HEK293 (cell line): ENCODE results near the gene MED25.

Experiments
- GLIS1 ChIP-seq: fragments of 450-650 bp; formaldehyde crosslinking; IDR thresholded peaks from 2 replicates; pipeline ENCODE4 v1.5.1; 2016; ENCODE audit warnings: missing biosample characterization, missing genetic modification characterization
- HIC1 ChIP-seq: fragments of 450-650 bp; formaldehyde crosslinking; IDR thresholded peaks from 2 replicates; pipeline ENCODE4 v1.5.1; 2016; ENCODE audit warnings: missing biosample characterization, missing genetic modification characterization
- HOXD13 ChIP-seq: sonication (generic); formaldehyde crosslinking; IDR thresholded peaks from 2 replicates; pipeline ENCODE4 v1.8.0; 2022; ENCODE audit warnings: missing genetic modification reagents, borderline replicate concordance
- IKZF3 ChIP-seq: fragments of 450-650 bp; IDR thresholded peaks from 2 replicates; pipeline ENCODE4 v1.5.0; 2018; ENCODE audit warnings: missing biosample characterization, mild to moderate bottlenecking, missing genetic modification characterization, moderate library complexity
- SETDB1 ChIP-seq: IDR thresholded peaks from one replicate; pipeline ENCODE4 v1.6.1; 2017; ENCODE audit warnings: mild to moderate bottlenecking, low read length, moderate library complexity, mixed read lengths; ENCODE audit not compliant: insufficient read length
- SP3 ChIP-seq: fragments of 450-650 bp; formaldehyde crosslinking; IDR thresholded peaks from 2 replicates; pipeline ENCODE4 v1.5.1; 2016; ENCODE audit warnings: missing biosample characterization, missing genetic modification characterization
- YY1 ChIP-seq: fragments of 450-650 bp; formaldehyde crosslinking; IDR thresholded peaks from 2 replicates; pipeline ENCODE4 v1.5.1; 2018; ENCODE audit warnings: missing biosample characterization, missing genetic modification characterization
- ZFHX2 ChIP-seq: fragments of 450-650 bp; formaldehyde crosslinking; conservative IDR thresholded peaks from 2 replicates; pipeline ENCODE4 v1.5.1; 2016; ENCODE audit warnings: missing biosample characterization, missing genetic modification characterization
- ZNF114 ChIP-seq: fragments of 450-650 bp; formaldehyde crosslinking; IDR thresholded peaks from 2 replicates; pipeline ENCODE4 v1.5.0; 2017; ENCODE audit warnings: missing biosample characterization, missing genetic modification characterization
- ZNF202 ChIP-seq: fragments of 450-650 bp; formaldehyde crosslinking; IDR thresholded peaks from 2 replicates; pipeline ENCODE4 v1.5.1; 2016; ENCODE audit warnings: missing biosample characterization, missing genetic modification characterization, borderline replicate concordance
- ZNF211 ChIP-seq: fragments of 450-650 bp; formaldehyde crosslinking; IDR thresholded peaks from 2 replicates; pipeline ENCODE4 v1.5.1; 2016; ENCODE audit warnings: low read depth, missing biosample characterization, missing genetic modification characterization
- ZNF221 ChIP-seq: fragments of 450-650 bp; formaldehyde crosslinking; IDR thresholded peaks from 2 replicates; pipeline ENCODE4 v1.5.1; 2017; ENCODE audit warnings: missing biosample characterization, missing genetic modification characterization, borderline replicate concordance
- ZNF24 ChIP-seq: fragments of 450-650 bp; formaldehyde crosslinking; IDR thresholded peaks from 2 replicates; pipeline ENCODE4 v1.5.1; 2016; ENCODE audit warnings: missing biosample characterization, missing genetic modification characterization
- ZNF292 ChIP-seq: fragments of 450-650 bp; formaldehyde crosslinking; IDR thresholded peaks from 2 replicates; pipeline ENCODE4 v1.5.1; 2016; ENCODE audit warnings: low read depth, missing biosample characterization, missing genetic modification characterization, borderline replicate concordance
- ZNF311 ChIP-seq: fragments of 450-650 bp; formaldehyde crosslinking; IDR thresholded peaks from 2 replicates; pipeline ENCODE4 v1.5.1; 2017; ENCODE audit warnings: missing biosample characterization, missing genetic modification characterization, borderline replicate concordance
- ZNF354C ChIP-seq: fragments of 450-650 bp; formaldehyde crosslinking; IDR thresholded peaks from 2 replicates; pipeline ENCODE4 v1.5.1; 2016; ENCODE audit warnings: missing biosample characterization, missing genetic modification characterization, low read depth, borderline replicate concordance
- ZNF362 ChIP-seq: fragments of 450-650 bp; formaldehyde crosslinking; IDR thresholded peaks from 2 replicates; pipeline ENCODE4 v1.5.1; 2016; ENCODE audit warnings: missing biosample characterization, missing genetic modification characterization
- ZNF366 ChIP-seq: fragments of 450-650 bp; formaldehyde crosslinking; conservative IDR thresholded peaks from 2 replicates; pipeline ENCODE4 v1.5.1; 2016; ENCODE audit warnings: missing biosample characterization, missing genetic modification characterization
- ZNF404 ChIP-seq: fragments of 450-650 bp; formaldehyde crosslinking; IDR thresholded peaks from 2 replicates; pipeline ENCODE4 v1.5.1; 2017; ENCODE audit warnings: missing biosample characterization, missing genetic modification characterization
- ZNF548 ChIP-seq: fragments of 450-650 bp; formaldehyde crosslinking; IDR thresholded peaks from 2 replicates; pipeline ENCODE4 v1.5.1; 2016; ENCODE audit warnings: missing biosample characterization, missing genetic modification characterization
- ZNF585B ChIP-seq: fragments of 450-650 bp; formaldehyde crosslinking; IDR thresholded peaks from 2 replicates; pipeline ENCODE4 v1.5.1; 2016; ENCODE audit warnings: missing biosample characterization, missing genetic modification characterization
- ZNF610 ChIP-seq: fragments of 450-650 bp; formaldehyde crosslinking; IDR thresholded peaks from 2 replicates; pipeline ENCODE4 v1.5.1; 2016; ENCODE audit warnings: missing biosample characterization, missing genetic modification characterization, borderline replicate concordance
- ZNF629 ChIP-seq: fragments of 450-650 bp; formaldehyde crosslinking; IDR thresholded peaks from 2 replicates; pipeline ENCODE4 v1.5.1; 2017; ENCODE audit warnings: missing biosample characterization, missing genetic modification characterization
- ZNF777 ChIP-seq: fragments of 450-650 bp; formaldehyde crosslinking; IDR thresholded peaks from 2 replicates; pipeline ENCODE4 v1.5.1; 2017; ENCODE audit warnings: missing biosample characterization, missing genetic modification characterization, borderline replicate concordance
- ZSCAN5A ChIP-seq: fragments of 450-650 bp; formaldehyde crosslinking; IDR thresholded peaks from 2 replicates; pipeline ENCODE4 v1.5.1; 2016; ENCODE audit warnings: missing biosample characterization, missing genetic modification characterization
- TF ChIP-seq, protein P1 (sequence below): fragments of 450-650 bp; formaldehyde crosslinking; IDR thresholded peaks from 2 replicates; pipeline ENCODE4 v1.5.1; 2017; ENCODE audit warnings: missing biosample characterization, missing genetic modification characterization
- TF ChIP-seq, protein P2 (sequence below): fragments of 450-650 bp; formaldehyde crosslinking; IDR thresholded peaks from 2 replicates; pipeline ENCODE4 v1.5.1; 2016; ENCODE audit warnings: missing biosample characterization, missing genetic modification characterization
- TF ChIP-seq, protein P3 (sequence below): fragments of 450-650 bp; formaldehyde crosslinking; conservative IDR thresholded peaks from 2 replicates; pipeline ENCODE4 v1.5.1; 2016; ENCODE audit warnings: low read depth, missing biosample characterization, missing genetic modification characterization
- TF ChIP-seq, protein P4 (sequence below): fragments of 450-650 bp; formaldehyde crosslinking; IDR thresholded peaks from 2 replicates; pipeline ENCODE4 v1.5.1; 2016; ENCODE audit warnings: missing biosample characterization, missing genetic modification characterization

Gene MED25

GRCh38 chr19:49876422-49877019, 58.4 kb downstream of the MED25 start (continued):
- no peak for TF ChIP-seq HIC1 (tag by site-specific recombination)
- TF ChIP-seq YY1 (tag by site-specific recombination) = peak; percentile 99
- no peak for TF ChIP-seq ZNF114
- no peak for TF ChIP-seq ZSCAN5A (tag by site-specific recombination)
- no peak for TF ChIP-seq ZNF585B
- no peak for TF ChIP-seq ZNF292 (tag by site-specific recombination)
- TF ChIP-seq, protein P1, sequence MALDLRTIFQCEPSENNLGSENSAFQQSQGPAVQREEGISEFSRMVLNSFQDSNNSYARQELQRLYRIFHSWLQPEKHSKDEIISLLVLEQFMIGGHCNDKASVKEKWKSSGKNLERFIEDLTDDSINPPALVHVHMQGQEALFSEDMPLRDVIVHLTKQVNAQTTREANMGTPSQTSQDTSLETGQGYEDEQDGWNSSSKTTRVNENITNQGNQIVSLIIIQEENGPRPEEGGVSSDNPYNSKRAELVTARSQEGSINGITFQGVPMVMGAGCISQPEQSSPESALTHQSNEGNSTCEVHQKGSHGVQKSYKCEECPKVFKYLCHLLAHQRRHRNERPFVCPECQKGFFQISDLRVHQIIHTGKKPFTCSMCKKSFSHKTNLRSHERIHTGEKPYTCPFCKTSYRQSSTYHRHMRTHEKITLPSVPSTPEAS (tag by site-specific recombination) = no peak
- TF ChIP-seq GLIS1 = no peak
- peak; percentile 95 for TF ChIP-seq SP3 (tag by site-specific recombination)
- no peak for TF ChIP-seq IKZF3 (tag by site-specific recombination)
- TF ChIP-seq ZNF24 = no peak
- TF ChIP-seq, protein P2, sequence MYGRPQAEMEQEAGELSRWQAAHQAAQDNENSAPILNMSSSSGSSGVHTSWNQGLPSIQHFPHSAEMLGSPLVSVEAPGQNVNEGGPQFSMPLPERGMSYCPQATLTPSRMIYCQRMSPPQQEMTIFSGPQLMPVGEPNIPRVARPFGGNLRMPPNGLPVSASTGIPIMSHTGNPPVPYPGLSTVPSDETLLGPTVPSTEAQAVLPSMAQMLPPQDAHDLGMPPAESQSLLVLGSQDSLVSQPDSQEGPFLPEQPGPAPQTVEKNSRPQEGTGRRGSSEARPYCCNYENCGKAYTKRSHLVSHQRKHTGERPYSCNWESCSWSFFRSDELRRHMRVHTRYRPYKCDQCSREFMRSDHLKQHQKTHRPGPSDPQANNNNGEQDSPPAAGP (tag by site-specific recombination) = peak; percentile 33; the same call in 1 of the 2 replicates
- TF ChIP-seq ZNF404 (tag by site-specific recombination) = no peak
- TF ChIP-seq ZNF211 (tag by site-specific recombination) = no peak
- TF ChIP-seq ZNF548 (tag by site-specific recombination) = no peak
- TF ChIP-seq ZNF362 (tag by site-specific recombination) = no peak
- peak; percentile 93 for TF ChIP-seq ZNF629
- no peak for TF ChIP-seq ZNF311
- TF ChIP-seq ZNF354C (tag by site-specific recombination) = no peak
- no peak for TF ChIP-seq SETDB1
- TF ChIP-seq ZNF221 = no peak
- TF ChIP-seq, protein P3, sequence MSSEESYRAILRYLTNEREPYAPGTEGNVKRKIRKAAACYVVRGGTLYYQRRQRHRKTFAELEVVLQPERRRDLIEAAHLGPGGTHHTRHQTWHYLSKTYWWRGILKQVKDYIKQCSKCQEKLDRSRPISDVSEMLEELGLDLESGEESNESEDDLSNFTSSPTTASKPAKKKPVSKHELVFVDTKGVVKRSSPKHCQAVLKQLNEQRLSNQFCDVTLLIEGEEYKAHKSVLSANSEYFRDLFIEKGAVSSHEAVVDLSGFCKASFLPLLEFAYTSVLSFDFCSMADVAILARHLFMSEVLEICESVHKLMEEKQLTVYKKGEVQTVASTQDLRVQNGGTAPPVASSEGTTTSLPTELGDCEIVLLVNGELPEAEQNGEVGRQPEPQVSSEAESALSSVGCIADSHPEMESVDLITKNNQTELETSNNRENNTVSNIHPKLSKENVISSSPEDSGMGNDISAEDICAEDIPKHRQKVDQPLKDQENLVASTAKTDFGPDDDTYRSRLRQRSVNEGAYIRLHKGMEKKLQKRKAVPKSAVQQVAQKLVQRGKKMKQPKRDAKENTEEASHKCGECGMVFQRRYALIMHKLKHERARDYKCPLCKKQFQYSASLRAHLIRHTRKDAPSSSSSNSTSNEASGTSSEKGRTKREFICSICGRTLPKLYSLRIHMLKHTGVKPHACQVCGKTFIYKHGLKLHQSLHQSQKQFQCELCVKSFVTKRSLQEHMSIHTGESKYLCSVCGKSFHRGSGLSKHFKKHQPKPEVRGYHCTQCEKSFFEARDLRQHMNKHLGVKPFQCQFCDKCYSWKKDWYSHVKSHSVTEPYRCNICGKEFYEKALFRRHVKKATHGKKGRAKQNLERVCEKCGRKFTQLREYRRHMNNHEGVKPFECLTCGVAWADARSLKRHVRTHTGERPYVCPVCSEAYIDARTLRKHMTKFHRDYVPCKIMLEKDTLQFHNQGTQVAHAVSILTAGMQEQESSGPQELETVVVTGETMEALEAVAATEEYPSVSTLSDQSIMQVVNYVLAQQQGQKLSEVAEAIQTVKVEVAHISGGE = 0 out of 2 replicates have a peak, but pooled peaks have one; percentile 53
- peak; percentile 65 for TF ChIP-seq ZFHX2
- TF ChIP-seq ZNF366 (tag by site-specific recombination) = no peak
- TF ChIP-seq ZNF777 (tag by site-specific recombination) = no peak
- no peak for TF ChIP-seq ZNF610
- TF ChIP-seq ZNF202 (tag by site-specific recombination) = no peak
- no peak for TF ChIP-seq HOXD13 (CRISPR knock-in tag)
- TF ChIP-seq, protein P4, sequence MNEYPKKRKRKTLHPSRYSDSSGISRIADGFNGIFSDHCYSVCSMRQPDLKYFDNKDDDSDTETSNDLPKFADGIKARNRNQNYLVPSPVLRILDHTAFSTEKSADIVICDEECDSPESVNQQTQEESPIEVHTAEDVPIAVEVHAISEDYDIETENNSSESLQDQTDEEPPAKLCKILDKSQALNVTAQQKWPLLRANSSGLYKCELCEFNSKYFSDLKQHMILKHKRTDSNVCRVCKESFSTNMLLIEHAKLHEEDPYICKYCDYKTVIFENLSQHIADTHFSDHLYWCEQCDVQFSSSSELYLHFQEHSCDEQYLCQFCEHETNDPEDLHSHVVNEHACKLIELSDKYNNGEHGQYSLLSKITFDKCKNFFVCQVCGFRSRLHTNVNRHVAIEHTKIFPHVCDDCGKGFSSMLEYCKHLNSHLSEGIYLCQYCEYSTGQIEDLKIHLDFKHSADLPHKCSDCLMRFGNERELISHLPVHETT = no peak; the same call in 1 of the 2 replicates
